ENCODE data around the gene CKLF. TPM values are rescaled to one million over a fixed set of nuclear protein-coding genes. Genes with fewer than 3 reads are reported as not detected.

The CKLF gene
- polyA plus RNA-seq, 1 of the 3 experiments (the other 2 are of a cell fraction): 211 TPM

DNA sequence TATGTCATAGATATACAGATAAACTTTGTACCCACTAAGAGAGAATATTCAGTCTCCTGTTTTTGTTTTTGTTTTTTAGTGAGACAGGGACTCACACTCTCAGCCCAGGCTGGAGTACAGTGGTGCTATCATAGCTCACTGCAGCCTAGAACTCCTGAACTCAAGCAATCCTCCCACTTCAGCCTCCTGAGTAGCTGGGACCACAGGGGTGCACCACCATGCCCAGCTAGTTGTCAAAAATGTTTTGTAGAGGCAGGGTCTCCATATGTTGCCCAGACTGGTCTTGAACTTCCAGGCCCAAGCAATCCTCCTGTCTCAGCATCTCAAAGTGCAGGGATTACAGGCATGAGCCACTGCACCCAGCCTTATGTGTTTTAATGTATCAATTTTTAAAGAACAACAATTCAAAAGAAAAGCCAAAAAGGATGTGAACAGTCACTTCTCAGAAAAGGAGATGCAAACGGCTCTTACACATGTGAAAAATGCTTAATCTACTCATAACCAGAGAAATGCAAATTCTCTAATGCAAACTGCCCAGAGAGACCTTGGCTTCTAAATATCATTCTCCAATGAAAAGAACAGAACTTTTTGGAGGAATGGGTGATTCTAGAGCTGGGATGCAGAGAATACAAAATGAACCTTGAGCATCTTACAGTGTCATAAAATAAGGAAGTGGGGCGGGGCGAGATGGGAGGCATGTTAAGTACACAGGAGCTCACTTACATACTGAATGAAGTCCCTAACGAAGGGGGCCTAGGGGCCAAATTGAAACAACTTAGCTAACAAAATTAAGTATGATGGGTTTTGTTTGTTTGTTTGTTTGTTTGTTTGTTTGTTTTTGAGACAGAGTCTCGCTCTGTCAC lies 44.8 kb downstream of the CKLF start:
- no peak for DNase-seq
- Histone ChIP-seq H4K20me1 (ENCODE audit: insufficient read depth) (no peaks in the 10 kb centered on the region), H2AFZ (ENCODE audit: low read depth) (no peak overlapping the region), H3K4me3 (ENCODE audit: low read depth in 2 of 2, low read length in 1 of 2) (no peak overlapping the region), H3K9me2 (no peaks in the 10 kb centered on the region), H3K79me2 (ENCODE audit: insufficient read depth) (no peaks in the 10 kb centered on the region), H3K27ac (ENCODE audit: low read depth in 2 of 2, low read length in 1 of 2) (no peak overlapping the region), H3K9me3 (no peaks in the 10 kb centered on the region), H3K4me2 (no peak overlapping the region), H3K36me3 (replicated peaks in 1 of 2; ENCODE audit: control insufficient read depth in 1 of 2, insufficient read depth in 2 of 2, low read length in 1 of 2) (no peaks in the 10 kb centered on the region), H3K4me1 (ENCODE audit: control insufficient read depth in 1 of 2, insufficient read depth in 2 of 2, low read depth in 1 of 2, low read length in 1 of 2) (peaks cover 0 to 3% of the 10 kb centered on the region in 2 experiments; a peak in 1 of 4 replicates), H3F3A (replicated peaks; ENCODE audit: insufficient read depth) (no peaks in the 10 kb centered on the region), H3K9ac (no peak overlapping the region), H3K27me3 (ENCODE audit: insufficient read depth) (no peaks in the 10 kb centered on the region)
- POLR2A ChIA-PET: no interaction called here
- TF ChIP-seq FOXJ3 (CRISPR knock-in tag; IDR thresholded peaks at IDR 0.05) (no peak), SIN3A (IDR thresholded peaks at IDR 0.05; ENCODE audit: borderline replicate concordance, low read depth, low read length) (no peak), ELF1 (IDR thresholded peaks at IDR 0.05) (no peak), EP300 (IDR thresholded peaks at IDR 0.05; ENCODE audit: borderline replicate concordance in 1 of 2, low read depth in 1 of 2, low read length in 1 of 2) (no peak), RXRA (IDR thresholded peaks at IDR 0.05; ENCODE audit: borderline replicate concordance, low read depth) (no peak), SMC3 (IDR thresholded peaks at IDR 0.05; ENCODE audit: low read depth, low read length) (no peak), MEF2A (IDR thresholded peaks at IDR 0.05; ENCODE audit: borderline replicate concordance, low read depth) (no peak), RCOR1 (IDR thresholded peaks at IDR 0.05; ENCODE audit: low read length) (no peak), EZH2phosphoT487 (IDR thresholded peaks at IDR 0.05; ENCODE audit: borderline replicate concordance, low read depth) (no peak), TEAD4 (IDR thresholded peaks at IDR 0.05; ENCODE audit: borderline replicate concordance, insufficient read depth) (no peak), FOSL2 (IDR thresholded peaks at IDR 0.05; ENCODE audit: borderline replicate concordance, low read depth) (no peak), JUND (IDR thresholded peaks at IDR 0.05) (no peak), CHD2 (IDR thresholded peaks at IDR 0.05; ENCODE audit: low read length, partially characterized antibody) (no peak), NRF1 (IDR thresholded peaks at IDR 0.05; ENCODE audit: low read depth, low read length) (no peak), YY1 (IDR thresholded peaks at IDR 0.05; ENCODE audit: low read depth) (no peak), FOXM1 (IDR thresholded peaks at IDR 0.05; ENCODE audit: low read depth) (no peak), TAF1 (IDR thresholded peaks at IDR 0.05; ENCODE audit: borderline replicate concordance, low read depth, low read length) (no peak)
- TF ChIP-seq, protein P1, sequence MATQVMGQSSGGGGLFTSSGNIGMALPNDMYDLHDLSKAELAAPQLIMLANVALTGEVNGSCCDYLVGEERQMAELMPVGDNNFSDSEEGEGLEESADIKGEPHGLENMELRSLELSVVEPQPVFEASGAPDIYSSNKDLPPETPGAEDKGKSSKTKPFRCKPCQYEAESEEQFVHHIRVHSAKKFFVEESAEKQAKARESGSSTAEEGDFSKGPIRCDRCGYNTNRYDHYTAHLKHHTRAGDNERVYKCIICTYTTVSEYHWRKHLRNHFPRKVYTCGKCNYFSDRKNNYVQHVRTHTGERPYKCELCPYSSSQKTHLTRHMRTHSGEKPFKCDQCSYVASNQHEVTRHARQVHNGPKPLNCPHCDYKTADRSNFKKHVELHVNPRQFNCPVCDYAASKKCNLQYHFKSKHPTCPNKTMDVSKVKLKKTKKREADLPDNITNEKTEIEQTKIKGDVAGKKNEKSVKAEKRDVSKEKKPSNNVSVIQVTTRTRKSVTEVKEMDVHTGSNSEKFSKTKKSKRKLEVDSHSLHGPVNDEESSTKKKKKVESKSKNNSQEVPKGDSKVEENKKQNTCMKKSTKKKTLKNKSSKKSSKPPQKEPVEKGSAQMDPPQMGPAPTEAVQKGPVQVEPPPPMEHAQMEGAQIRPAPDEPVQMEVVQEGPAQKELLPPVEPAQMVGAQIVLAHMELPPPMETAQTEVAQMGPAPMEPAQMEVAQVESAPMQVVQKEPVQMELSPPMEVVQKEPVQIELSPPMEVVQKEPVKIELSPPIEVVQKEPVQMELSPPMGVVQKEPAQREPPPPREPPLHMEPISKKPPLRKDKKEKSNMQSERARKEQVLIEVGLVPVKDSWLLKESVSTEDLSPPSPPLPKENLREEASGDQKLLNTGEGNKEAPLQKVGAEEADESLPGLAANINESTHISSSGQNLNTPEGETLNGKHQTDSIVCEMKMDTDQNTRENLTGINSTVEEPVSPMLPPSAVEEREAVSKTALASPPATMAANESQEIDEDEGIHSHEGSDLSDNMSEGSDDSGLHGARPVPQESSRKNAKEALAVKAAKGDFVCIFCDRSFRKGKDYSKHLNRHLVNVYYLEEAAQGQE (IDR thresholded peaks at IDR 0.05; ENCODE audit: low read depth, low read length): no peak
- TF ChIP-seq, protein P2, sequence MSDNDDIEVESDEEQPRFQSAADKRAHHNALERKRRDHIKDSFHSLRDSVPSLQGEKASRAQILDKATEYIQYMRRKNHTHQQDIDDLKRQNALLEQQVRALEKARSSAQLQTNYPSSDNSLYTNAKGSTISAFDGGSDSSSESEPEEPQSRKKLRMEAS (IDR thresholded peaks at IDR 0.05; ENCODE audit: low read depth): no peak
- TF ChIP-seq, protein P3, sequence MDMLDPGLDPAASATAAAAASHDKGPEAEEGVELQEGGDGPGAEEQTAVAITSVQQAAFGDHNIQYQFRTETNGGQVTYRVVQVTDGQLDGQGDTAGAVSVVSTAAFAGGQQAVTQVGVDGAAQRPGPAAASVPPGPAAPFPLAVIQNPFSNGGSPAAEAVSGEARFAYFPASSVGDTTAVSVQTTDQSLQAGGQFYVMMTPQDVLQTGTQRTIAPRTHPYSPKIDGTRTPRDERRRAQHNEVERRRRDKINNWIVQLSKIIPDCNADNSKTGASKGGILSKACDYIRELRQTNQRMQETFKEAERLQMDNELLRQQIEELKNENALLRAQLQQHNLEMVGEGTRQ (IDR thresholded peaks at IDR 0.05; ENCODE audit: borderline replicate concordance, low read depth, low read length): no peak
- CTCF ChIA-PET: interaction anchor here (1.0 to 1.6 kb wide), 2 partner anchors 8 to 271 kb away, joined by 3 to 4 read pairs; no protein-coding TSS in a partner anchor
- 87% methylated on average over 5 of the region's 5 CpGs for WGBS (ENCODE audit: low lambda C conversion rate)

Measured in SK-N-SH (cell line).